HEK293 (cell line): ENCODE data around the gene CREB3L1.

ENCODE experiments used
- CTCF ChIA-PET: fragments of 350-600 bp; formaldehyde crosslinking; extraction: SDS; loops from one replicate; lab custom pipeline; 2021; ENCODE audit warnings: antibody characterized with exemption; lab: Yijun Ruan, JAX
- POLR2A ChIA-PET: fragments of 300-600 bp; formaldehyde crosslinking; extraction: SDS; loops from one replicate; lab custom pipeline; 2020; ENCODE audit warnings: antibody characterized with exemption, inconsistent platforms; lab: Yijun Ruan, JAX
- H3K27ac ChIP-seq: fragments of 200-500 bp; sonication (Bioruptor generic); 2 replicates; pipeline ENCODE4 v1.5.1; 2014; ENCODE audit warnings: low read depth, low read length, control low read depth, inconsistent platforms; ENCODE audit errors: extremely low read depth
- H3K36me3 ChIP-seq, 2 experiments: fragments of 200-500 bp in 1 of 2; sonication (Bioruptor generic) in 1 of 2; 1 replicate in 1 of 2; 2 replicates in 1 of 2; pipeline ENCODE4 v1.5.1; 2014 to 2017; ENCODE audit warnings: inconsistent platforms in 2 of 2, low read length in 2 of 2; ENCODE audit not compliant: control insufficient read depth in 2 of 2, insufficient read depth in 1 of 2
- H3K4me1 ChIP-seq: fragments of 200-500 bp; sonication (Bioruptor generic); 2 replicates; pipeline ENCODE4 v1.5.1; 2014; ENCODE audit warnings: mild to moderate bottlenecking, low read length, inconsistent platforms; ENCODE audit not compliant: control insufficient read depth, insufficient read depth
- H3K4me3 ChIP-seq: 2 replicates; pipeline ENCODE4 v1.5.1; 2011; ENCODE audit warnings: low read depth, mild to moderate bottlenecking, control low read depth, low read length, moderate library complexity
- H3K9me3 ChIP-seq: fragments of 200-500 bp; sonication (Bioruptor generic); 2 replicates; pipeline ENCODE4 v1.5.1; 2014; ENCODE audit warnings: low read depth, low read length, inconsistent platforms; ENCODE audit not compliant: control insufficient read depth, insufficient read depth
- EGR2 ChIP-seq: fragments of 450-650 bp; formaldehyde crosslinking; IDR thresholded peaks from 2 replicates; pipeline ENCODE4 v1.5.1; 2016; ENCODE audit warnings: low read depth, missing biosample characterization, missing genetic modification characterization
- PRDM10 ChIP-seq: fragments of 450-650 bp; formaldehyde crosslinking; IDR thresholded peaks from 2 replicates; pipeline ENCODE4 v1.5.1; 2016; ENCODE audit warnings: missing biosample characterization, missing genetic modification characterization
- PRDM2 ChIP-seq: fragments of 450-650 bp; formaldehyde crosslinking; IDR thresholded peaks from 2 replicates; pipeline ENCODE4 v1.5.1; 2016; ENCODE audit warnings: missing biosample characterization, missing genetic modification characterization, borderline replicate concordance
- SP2 ChIP-seq: fragments of 450-650 bp; formaldehyde crosslinking; IDR thresholded peaks from 2 replicates; pipeline ENCODE4 v1.5.1; 2016; ENCODE audit warnings: missing biosample characterization, missing genetic modification characterization
- ZFHX2 ChIP-seq: fragments of 450-650 bp; formaldehyde crosslinking; conservative IDR thresholded peaks from 2 replicates; pipeline ENCODE4 v1.5.1; 2016; ENCODE audit warnings: missing biosample characterization, missing genetic modification characterization
- ZNF157 ChIP-seq: fragments of 450-650 bp; formaldehyde crosslinking; IDR thresholded peaks from 2 replicates; pipeline ENCODE4 v1.5.1; 2016; ENCODE audit warnings: missing biosample characterization, missing genetic modification characterization
- ZNF311 ChIP-seq: fragments of 450-650 bp; formaldehyde crosslinking; IDR thresholded peaks from 2 replicates; pipeline ENCODE4 v1.5.1; 2017; ENCODE audit warnings: missing biosample characterization, missing genetic modification characterization, borderline replicate concordance
- ZNF404 ChIP-seq: fragments of 450-650 bp; formaldehyde crosslinking; IDR thresholded peaks from 2 replicates; pipeline ENCODE4 v1.5.1; 2017; ENCODE audit warnings: missing biosample characterization, missing genetic modification characterization
- ZNF510 ChIP-seq: fragments of 450-650 bp; formaldehyde crosslinking; IDR thresholded peaks from 2 replicates; pipeline ENCODE4 v1.5.1; 2018; ENCODE audit warnings: mild to moderate bottlenecking, missing genetic modification characterization, missing biosample characterization; ENCODE audit not compliant: insufficient replicate concordance

Gene CREB3L1

DNA sequence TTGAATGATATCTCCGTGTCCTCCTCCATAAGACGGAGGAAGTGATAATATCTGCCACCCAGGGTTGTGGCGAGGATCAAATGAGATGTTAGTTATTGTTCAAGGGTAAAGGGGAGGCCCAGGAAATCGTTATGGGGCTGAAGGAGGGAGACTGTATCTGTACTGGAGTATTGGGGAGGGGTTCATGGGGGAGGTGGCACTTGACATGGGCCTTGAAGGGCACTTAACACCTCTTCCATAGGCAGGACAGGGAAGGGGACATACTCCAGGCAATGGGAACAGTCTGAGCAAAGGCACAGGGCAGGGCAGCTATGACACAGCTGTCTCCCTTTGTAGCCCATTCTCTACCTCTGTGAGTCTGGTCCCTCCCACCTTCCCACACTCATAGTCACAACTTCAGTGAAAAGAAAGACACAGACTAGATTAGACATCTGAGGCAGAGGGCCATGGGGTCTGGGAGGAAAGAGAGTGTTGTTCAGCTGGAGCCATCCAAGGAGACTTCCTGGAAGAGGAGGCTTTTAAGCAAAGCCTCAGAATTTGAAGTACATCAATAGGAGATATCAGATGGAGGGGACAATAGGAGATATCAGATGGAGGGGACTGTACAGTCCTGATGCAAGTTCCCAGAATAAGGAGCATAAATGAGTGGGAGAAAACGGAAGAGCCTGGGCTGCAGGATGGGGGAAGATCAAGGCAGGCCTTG, 54.0 kb downstream of the CREB3L1 start (continued):
- TF ChIP-seq ZNF157 (tag by site-specific recombination) (no peak), PRDM2 (tag by site-specific recombination) (no peak), ZNF404 (no peak)

DNA sequence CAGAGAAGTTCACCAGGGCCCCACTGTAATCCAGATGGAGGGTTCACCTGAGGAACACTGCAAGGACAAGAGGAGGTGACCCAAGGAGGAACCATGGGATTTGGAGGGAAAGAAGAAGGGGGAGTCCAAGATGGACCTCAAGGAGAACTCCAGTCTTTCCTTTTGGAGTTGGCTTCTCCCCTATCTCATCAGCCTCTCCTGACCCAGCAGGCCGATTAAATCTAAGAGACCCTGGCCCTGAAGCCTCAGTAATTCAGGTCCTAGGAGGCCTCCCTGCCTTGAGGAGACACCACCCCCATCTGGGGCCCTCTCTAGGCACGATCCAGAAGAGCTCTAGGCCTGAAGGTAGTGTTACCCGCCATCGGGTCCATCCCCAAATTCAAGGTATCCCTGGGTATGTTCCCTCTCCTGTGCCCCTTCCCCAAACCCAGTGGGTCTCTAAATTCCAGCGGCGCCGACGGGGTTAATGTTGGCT, 54.7 kb downstream of the CREB3L1 start:
- no peak for TF ChIP-seq ZNF510 (tag by site-specific recombination)
- peak; percentile 75 for TF ChIP-seq PRDM10 (tag by site-specific recombination)
- ChIA-PET POLR2A (interaction anchor here (0.6 kb wide), 1 partner anchor 1647 kb away, joined by 8 read pairs; no protein-coding TSS in a partner anchor), CTCF (interaction anchor here (0.6 to 3.0 kb wide), 6 partner anchors 9 to 367 kb away, joined by 4 to 16 read pairs (median 6); partner anchors contain the start of gene DGKZ)
- Histone ChIP-seq H3K27ac (no peak overlapping the region), H3K4me1 (no peaks in the 10 kb centered on the region), H3K4me3 (peak overlapping the region; percentile 34), H3K9me3 (no peaks in the 10 kb centered on the region), H3K36me3 (no peaks in the 10 kb centered on the region)

- H3K4me1 ChIP-seq: no peaks in the 10 kb centered on the region
- no peak overlapping the region for H3K27ac ChIP-seq
- H3K4me3 ChIP-seq: peak overlapping the region; percentile 34
- POLR2A ChIA-PET: interaction anchor here (0.6 kb wide), 1 partner anchor 1646 kb away, joined by 8 read pairs; no protein-coding TSS in a partner anchor
- TF ChIP-seq ZNF311 (tag by site-specific recombination): no peak
- peak; percentile 54 for TF ChIP-seq EGR2 (tag by site-specific recombination)
- peak; percentile 35 for TF ChIP-seq SP2
- peak; percentile 35; the same call in 1 of the 2 replicates for TF ChIP-seq ZFHX2
- TF ChIP-seq, all 188 proteins: peak for 3
- Histone ChIP-seq H3K9me3 (no peaks in the 10 kb centered on the region), H3K36me3 (no peaks in the 10 kb centered on the region)
- CTCF ChIA-PET: interaction anchor here (0.6 to 3.0 kb wide), 7 partner anchors 9 to 368 kb away, joined by 4 to 16 read pairs (median 6); partner anchors contain the start of gene DGKZ
These were observed 55.3 kb downstream of the CREB3L1 start for GRCh38 chr11:46332568-46333393.
